ENCODE data around the gene CTTN. TPM values are rescaled to one million over a fixed set of nuclear protein-coding genes. Genes with fewer than 3 reads are reported as not detected.

The CTTN gene
- total RNA-seq, 1 experiment from 2014 or later: 224 TPM

DNA sequence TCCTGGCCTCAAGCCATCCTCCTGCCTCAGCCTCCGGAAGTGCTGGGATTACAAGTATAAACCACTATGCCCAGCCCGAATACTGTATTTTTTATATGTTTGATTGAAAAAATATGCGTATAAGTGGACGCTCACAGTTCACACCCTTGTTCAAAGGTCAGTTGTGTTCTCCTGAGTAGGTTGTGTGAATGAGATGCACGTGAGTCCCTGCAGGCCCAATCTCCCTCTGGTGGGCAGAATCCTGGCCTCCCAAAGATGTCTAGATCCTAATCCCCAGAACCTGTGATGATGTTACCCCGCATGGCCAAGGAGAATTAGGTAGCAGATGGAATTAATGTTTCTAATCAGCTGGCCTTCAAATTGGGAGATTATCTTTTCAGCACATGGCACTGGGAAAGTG is 41.9 kb downstream of the CTTN start:
- Histone ChIP-seq H2BK15ac (ENCODE audit: low read depth, low read length) (no peak overlapping the region), H3K23ac (ENCODE audit: insufficient read length, low read depth, low read length) (no peak overlapping the region), H2BK12ac (ENCODE audit: insufficient read length, low read depth, low read length) (no peak overlapping the region), H3K56ac (ENCODE audit: insufficient read length, low read depth, low read length) (no peak overlapping the region), H3K14ac (ENCODE audit: insufficient read depth, low read length) (no peak overlapping the region), H3K27me3 (ENCODE audit: insufficient read depth, low read length) (no peaks in the 10 kb centered on the region), H3T11ph (ENCODE audit: low read length) (no peak overlapping the region), H3K79me1 (ENCODE audit: insufficient read depth, low read depth, low read length, poor library complexity, severe bottlenecking) (no peaks in the 10 kb centered on the region), H3K23me2 (ENCODE audit: insufficient read length, low read depth, low read length, poor library complexity, severe bottlenecking) (no peaks in the 10 kb centered on the region), H4K5ac (ENCODE audit: insufficient read length, low read depth, low read length) (no peak overlapping the region), H2BK120ac (ENCODE audit: low read depth, low read length, poor library complexity, severe bottlenecking) (no peak overlapping the region), H3K4ac (ENCODE audit: low read depth, low read length) (no peak overlapping the region), H3K4me2 (ENCODE audit: insufficient read depth, insufficient read length, low read length) (no peak overlapping the region), H3K27ac (ENCODE audit: insufficient read length, low read depth, low read length) (no peak overlapping the region), H4K91ac (ENCODE audit: insufficient read length, low read depth, low read length) (no peak overlapping the region), H4K20me1 (ENCODE audit: control insufficient read depth, insufficient read depth, insufficient read length) (no peaks in the 10 kb centered on the region), H2AK5ac (ENCODE audit: insufficient read length, low read length) (no peak overlapping the region), H3K9me3 (ENCODE audit: control insufficient read depth, low read depth, low read length) (no peaks in the 10 kb centered on the region), H3K79me2 (ENCODE audit: insufficient read depth, low read length) (no peaks in the 10 kb centered on the region), H3K18ac (ENCODE audit: insufficient read length, low read depth, low read length) (no peak overlapping the region), H3K9ac (ENCODE audit: extremely low read depth, insufficient read length, low read length) (no peak overlapping the region), H2BK5ac (ENCODE audit: insufficient read length, low read length) (no peak overlapping the region), H3K4me1 (ENCODE audit: insufficient read depth, low read length) (peaks cover 2% of the 10 kb centered on the region; the same call in 1 of the 2 replicates), H2AFZ (ENCODE audit: low read length) (no peak overlapping the region), H4K8ac (replicated peaks; ENCODE audit: insufficient read length, low read depth, low read length) (no peak overlapping the region), H2BK20ac (ENCODE audit: low read depth, low read length, poor library complexity, severe bottlenecking) (no peak overlapping the region)
- no CpG with 5 or more reads among the region's 6 CpGs for WGBS (ENCODE audit: extremely low coverage, insufficient read length, low lambda C conversion rate)
- no peak for DNase-seq
- Mint-ChIP-seq H3K36me3 (ENCODE audit: insufficient read depth in 1 of 3, low read depth in 3 of 3) (peaks cover 18 to 52% (median 41%) of the 10 kb centered on the region in 3 experiments; a peak in 6 of 7 replicates), H3K9me3 (no peaks in the 10 kb centered on the region), H3K4me3 (no peak overlapping the region), H3K4me1 (peaks cover 12 to 14% of the 10 kb centered on the region in 2 experiments), H3K27ac (no peak overlapping the region), H3K27me3 (ENCODE audit: low read depth) (no peaks in the 10 kb centered on the region)
- TF ChIP-seq, protein P1, sequence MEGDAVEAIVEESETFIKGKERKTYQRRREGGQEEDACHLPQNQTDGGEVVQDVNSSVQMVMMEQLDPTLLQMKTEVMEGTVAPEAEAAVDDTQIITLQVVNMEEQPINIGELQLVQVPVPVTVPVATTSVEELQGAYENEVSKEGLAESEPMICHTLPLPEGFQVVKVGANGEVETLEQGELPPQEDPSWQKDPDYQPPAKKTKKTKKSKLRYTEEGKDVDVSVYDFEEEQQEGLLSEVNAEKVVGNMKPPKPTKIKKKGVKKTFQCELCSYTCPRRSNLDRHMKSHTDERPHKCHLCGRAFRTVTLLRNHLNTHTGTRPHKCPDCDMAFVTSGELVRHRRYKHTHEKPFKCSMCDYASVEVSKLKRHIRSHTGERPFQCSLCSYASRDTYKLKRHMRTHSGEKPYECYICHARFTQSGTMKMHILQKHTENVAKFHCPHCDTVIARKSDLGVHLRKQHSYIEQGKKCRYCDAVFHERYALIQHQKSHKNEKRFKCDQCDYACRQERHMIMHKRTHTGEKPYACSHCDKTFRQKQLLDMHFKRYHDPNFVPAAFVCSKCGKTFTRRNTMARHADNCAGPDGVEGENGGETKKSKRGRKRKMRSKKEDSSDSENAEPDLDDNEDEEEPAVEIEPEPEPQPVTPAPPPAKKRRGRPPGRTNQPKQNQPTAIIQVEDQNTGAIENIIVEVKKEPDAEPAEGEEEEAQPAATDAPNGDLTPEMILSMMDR (conservative IDR thresholded peaks at IDR 0.05): no peak; the same call in 2 of the 3 replicates

Data from H9 (cell line).